ENCODE results near the gene STAP2.
A peak's percentile ranks its signal among the peaks of the same experiment; 100 is the strongest.
"Not testable (repeated sequence)": the region's sequence is repeated elsewhere in the genome, so short reads cannot be mapped to it uniquely, and the experiment has no call there.

The STAP2 gene

DNA sequence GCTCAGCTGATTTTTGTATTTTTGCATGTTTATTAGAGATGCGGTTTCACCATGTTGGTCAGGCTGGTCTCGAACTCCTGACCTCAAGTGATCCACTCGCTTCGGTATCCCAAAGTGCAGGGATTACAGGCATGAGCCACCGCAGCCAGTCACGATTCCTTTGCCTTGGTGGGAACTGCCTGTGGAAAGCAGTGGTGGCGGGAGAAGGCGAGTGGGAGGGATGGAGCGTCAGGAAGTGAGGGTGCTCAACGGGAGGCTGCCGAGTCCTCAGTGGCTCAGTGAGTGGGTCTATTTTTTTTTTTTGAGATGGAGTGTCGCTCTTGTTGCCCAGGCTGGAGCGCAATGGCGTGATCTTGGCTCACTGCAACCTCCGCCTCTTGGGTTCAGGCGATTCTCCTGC, 10.6 kb upstream of the STAP2 start:
- not testable (repeated sequence) for DNase-seq; H4K91ac ChIP-seq (ENCODE audit: low read depth, low read length); H4K8ac ChIP-seq (ENCODE audit: low read depth, low read length); H3K4me2 ChIP-seq (ENCODE audit: low read length); H3K23ac ChIP-seq (ENCODE audit: low read length); H3K79me1 ChIP-seq (ENCODE audit: low read length); H3K79me2 ChIP-seq (ENCODE audit: control insufficient read depth, insufficient read depth, low read length, poor library complexity); H4K12ac ChIP-seq (ENCODE audit: low read depth, low read length); H3K27ac ChIP-seq (ENCODE audit: low read depth, low read length); H3K4ac ChIP-seq (ENCODE audit: low read depth, low read length); H3K18ac ChIP-seq (ENCODE audit: low read length); H3K4me3 ChIP-seq (ENCODE audit: low read depth, low read length); H3K27me3 ChIP-seq (ENCODE audit: insufficient read depth, low read length); H2BK5ac ChIP-seq (ENCODE audit: low read depth, low read length, poor library complexity); H3K4me1 ChIP-seq (ENCODE audit: control insufficient read depth in 1 of 2, insufficient read depth in 2 of 2, low read length in 2 of 2); H3K9me3 ChIP-seq (ENCODE audit: insufficient read depth, low read depth, low read length); H2AK5ac ChIP-seq (ENCODE audit: low read length); H2AFZ ChIP-seq (ENCODE audit: insufficient read depth, low read length, poor library complexity); H2BK120ac ChIP-seq (ENCODE audit: insufficient read depth, low read length, poor library complexity); H2BK12ac ChIP-seq (ENCODE audit: low read length); H3K14ac ChIP-seq (ENCODE audit: low read length)
- WGBS (ENCODE audit: extremely low coverage, insufficient coverage, insufficient read length), result no CpG with 5 or more reads among the region's 16 CpGs
- peaks cover 28 to 31% of the 10 kb centered on the region in 2 experiments for H3K36me3 ChIP-seq (ENCODE audit: control insufficient read depth in 1 of 2, insufficient read depth in 2 of 2, low read length in 2 of 2)
- H3K9ac ChIP-seq (ENCODE audit: low read length), result peak overlapping the region; percentile 31

DNA sequence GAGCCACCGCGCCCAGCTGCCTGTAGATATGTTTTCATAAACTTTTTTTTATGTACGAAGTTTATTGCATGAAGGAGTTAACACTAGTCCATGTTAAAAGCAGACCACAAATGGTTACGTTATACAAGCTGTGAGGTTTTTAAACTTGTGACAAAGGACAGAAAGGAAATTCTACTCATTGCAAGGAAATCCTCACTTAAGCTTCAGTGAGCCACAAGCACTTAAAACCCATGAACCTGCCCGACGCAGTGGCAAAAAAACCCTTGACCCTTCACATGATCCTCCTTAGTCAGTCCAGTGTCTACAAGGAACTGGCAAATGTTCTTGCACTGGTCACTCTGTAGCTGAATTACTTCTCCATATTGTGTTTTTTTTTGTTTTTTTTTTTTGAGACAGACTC, 8.9 kb upstream of the STAP2 start:
- peaks cover 7% of the 10 kb centered on the region in 2 experiments for H3K4me1 ChIP-seq (ENCODE audit: control insufficient read depth in 1 of 2, insufficient read depth in 2 of 2, low read length in 2 of 2)
- no peak overlapping the region for H2BK12ac ChIP-seq (ENCODE audit: low read length)
- peaks cover 21 to 22% of the 10 kb centered on the region in 2 experiments for H3K36me3 ChIP-seq (ENCODE audit: control insufficient read depth in 1 of 2, insufficient read depth in 2 of 2, low read length in 2 of 2)
- H2BK5ac ChIP-seq (ENCODE audit: low read depth, low read length, poor library complexity), result no peak overlapping the region
- no peak overlapping the region for H3K4me3 ChIP-seq (ENCODE audit: low read depth, low read length)
- no peak overlapping the region for H3K4ac ChIP-seq (ENCODE audit: low read depth, low read length)
- no peak overlapping the region for H2BK120ac ChIP-seq (ENCODE audit: insufficient read depth, low read length, poor library complexity)
- no CpG with 5 or more reads among the region's 6 CpGs for WGBS (ENCODE audit: extremely low coverage, insufficient coverage, insufficient read length)
- no peak overlapping the region for H3K27ac ChIP-seq (ENCODE audit: low read depth, low read length)
- no peak overlapping the region for H3K4me2 ChIP-seq (ENCODE audit: low read length)
- no peak overlapping the region for H4K91ac ChIP-seq (ENCODE audit: low read depth, low read length)
- peaks cover 6% of the 10 kb centered on the region for H3K79me1 ChIP-seq (ENCODE audit: low read length)
- H2AFZ ChIP-seq (ENCODE audit: insufficient read depth, low read length, poor library complexity), result no peak overlapping the region
- H4K8ac ChIP-seq (ENCODE audit: low read depth, low read length), result no peak overlapping the region
- H3K14ac ChIP-seq (ENCODE audit: low read length), result no peak overlapping the region
- peaks cover 2% of the 10 kb centered on the region for H3K79me2 ChIP-seq (ENCODE audit: control insufficient read depth, insufficient read depth, low read length, poor library complexity)
- H4K12ac ChIP-seq (ENCODE audit: low read depth, low read length), result no peak overlapping the region
- no peak overlapping the region for H3K23ac ChIP-seq (ENCODE audit: low read length)
- H3K27me3 ChIP-seq (ENCODE audit: insufficient read depth, low read length), result no peaks in the 10 kb centered on the region
- peak in 1 of 2 donors; percentile 28 for DNase-seq
- no peaks in the 10 kb centered on the region for H3K9me3 ChIP-seq (ENCODE audit: insufficient read depth, low read depth, low read length)
- no peak overlapping the region for H3K9ac ChIP-seq (ENCODE audit: low read length)
- no peak overlapping the region for H3K18ac ChIP-seq (ENCODE audit: low read length)
- no peak overlapping the region for H2AK5ac ChIP-seq (ENCODE audit: low read length)

- no peak for DNase-seq
- H3K4me1 ChIP-seq (ENCODE audit: control insufficient read depth in 1 of 2, insufficient read depth in 2 of 2, low read length in 2 of 2), result peaks cover 12% of the 10 kb centered on the region in 2 experiments
- H3K18ac ChIP-seq (ENCODE audit: low read length), result no peak overlapping the region
- no peak overlapping the region for H2BK12ac ChIP-seq (ENCODE audit: low read length)
- WGBS (ENCODE audit: extremely low coverage, insufficient coverage, insufficient read length), result no CpG with 5 or more reads among the region's 6 CpGs
- peaks cover 4% of the 10 kb centered on the region for H3K79me2 ChIP-seq (ENCODE audit: control insufficient read depth, insufficient read depth, low read length, poor library complexity)
- H3K27ac ChIP-seq (ENCODE audit: low read depth, low read length), result no peak overlapping the region
- H3K4me2 ChIP-seq (ENCODE audit: low read length), result no peak overlapping the region
- H4K91ac ChIP-seq (ENCODE audit: low read depth, low read length), result no peak overlapping the region
- H3K4me3 ChIP-seq (ENCODE audit: low read depth, low read length), result no peak overlapping the region
- H3K9me3 ChIP-seq (ENCODE audit: insufficient read depth, low read depth, low read length), result no peaks in the 10 kb centered on the region
- H3K36me3 ChIP-seq (ENCODE audit: control insufficient read depth in 1 of 2, insufficient read depth in 2 of 2, low read length in 2 of 2), result peaks cover 19 to 21% of the 10 kb centered on the region in 2 experiments
- no peak overlapping the region for H2AFZ ChIP-seq (ENCODE audit: insufficient read depth, low read length, poor library complexity)
- H3K14ac ChIP-seq (ENCODE audit: low read length), result no peak overlapping the region
- H3K27me3 ChIP-seq (ENCODE audit: insufficient read depth, low read length), result no peaks in the 10 kb centered on the region
- no peak overlapping the region for H3K23ac ChIP-seq (ENCODE audit: low read length)
- peaks cover 12% of the 10 kb centered on the region for H3K79me1 ChIP-seq (ENCODE audit: low read length)
- no peak overlapping the region for H4K12ac ChIP-seq (ENCODE audit: low read depth, low read length)
- no peak overlapping the region for H3K4ac ChIP-seq (ENCODE audit: low read depth, low read length)
- H2AK5ac ChIP-seq (ENCODE audit: low read length), result no peak overlapping the region
- H2BK120ac ChIP-seq (ENCODE audit: insufficient read depth, low read length, poor library complexity), result no peak overlapping the region
- no peak overlapping the region for H2BK5ac ChIP-seq (ENCODE audit: low read depth, low read length, poor library complexity)
- no peak overlapping the region for H3K9ac ChIP-seq (ENCODE audit: low read length)
- H4K8ac ChIP-seq (ENCODE audit: low read depth, low read length), result no peak overlapping the region
These were observed 7.4 kb upstream of the STAP2 start for GRCh38 chr19:4346020-4346383.

GRCh38 chr19:4345342-4346019, 6.9 kb upstream of the STAP2 start:
- Histone ChIP-seq H2AK5ac (ENCODE audit: low read length) (no peak overlapping the region), H3K14ac (ENCODE audit: low read length) (no peak overlapping the region), H3K79me1 (ENCODE audit: low read length) (peaks cover 12% of the 10 kb centered on the region), H3K4ac (ENCODE audit: low read depth, low read length) (no peak overlapping the region), H3K4me2 (ENCODE audit: low read length) (no peak overlapping the region), H3K9ac (ENCODE audit: low read length) (no peak overlapping the region), H4K8ac (ENCODE audit: low read depth, low read length) (no peak overlapping the region), H3K36me3 (ENCODE audit: control insufficient read depth in 1 of 2, insufficient read depth in 2 of 2, low read length in 2 of 2) (peaks cover 16 to 19% of the 10 kb centered on the region in 2 experiments), H3K9me3 (ENCODE audit: insufficient read depth, low read depth, low read length) (no peaks in the 10 kb centered on the region), H2BK5ac (ENCODE audit: low read depth, low read length, poor library complexity) (no peak overlapping the region), H3K79me2 (ENCODE audit: control insufficient read depth, insufficient read depth, low read length, poor library complexity) (peaks cover 4% of the 10 kb centered on the region), H2BK12ac (ENCODE audit: low read length) (no peak overlapping the region), H4K91ac (ENCODE audit: low read depth, low read length) (no peak overlapping the region), H3K4me3 (ENCODE audit: low read depth, low read length) (no peak overlapping the region), H2AFZ (ENCODE audit: insufficient read depth, low read length, poor library complexity) (no peak overlapping the region), H3K18ac (ENCODE audit: low read length) (peak overlapping the region; percentile 35), H2BK120ac (ENCODE audit: insufficient read depth, low read length, poor library complexity) (no peak overlapping the region), H3K23ac (ENCODE audit: low read length) (no peak overlapping the region), H3K4me1 (ENCODE audit: control insufficient read depth in 1 of 2, insufficient read depth in 2 of 2, low read length in 2 of 2) (peaks cover 12% of the 10 kb centered on the region in 2 experiments), H3K27me3 (ENCODE audit: insufficient read depth, low read length) (no peaks in the 10 kb centered on the region), H4K12ac (ENCODE audit: low read depth, low read length) (peak overlapping the region; percentile 32), H3K27ac (ENCODE audit: low read depth, low read length) (no peak overlapping the region)
- DNase-seq, result no peak
- WGBS (ENCODE audit: extremely low coverage, insufficient coverage, insufficient read length), result no CpG with 5 or more reads among the region's 15 CpGs
